Astrocyte of the spinal cord (primary cell): ENCODE results near the gene GDF3.
A peak's percentile ranks its signal among the peaks of the same experiment; 100 is the strongest.
"Not testable (repeated sequence)": the region's sequence is repeated elsewhere in the genome, so short reads cannot be mapped to it uniquely, and the experiment has no call there.

Source experiments
- DNase-seq: peaks from one replicate; pipeline ENCODE4 v3.0.0; 2011; ENCODE audit warnings: low read depth, low spot score
- H3K4me3 ChIP-seq: 2 replicates; pipeline ENCODE4 v1.5.1; 2011; ENCODE audit warnings: low read depth, mild to moderate bottlenecking, low read length, moderate library complexity
- CTCF ChIP-seq: IDR thresholded peaks from 2 replicates; pipeline ENCODE4 v1.5.1; 2012; ENCODE audit warnings: low read depth, mild to moderate bottlenecking, low read length, inconsistent platforms
- in situ Hi-C: cut with HindIII; loops from 2 replicates; pipeline ENCODE4 v1.10.0; 2017; ENCODE audit warnings: low sequenced_read_pairs

Gene GDF3

GRCh38 chr12:7695566-7696197, at the start of gene GDF3:
TSS of gene GDF3 (minus strand) at chr12:7695775. CDS start at chr12:7695728, 47 bp downstream.
- H3K4me3 ChIP-seq: no peak within 1 kb of the TSS
- no peak for TF ChIP-seq CTCF
- in situ Hi-C loops: no loop called here
- peak; percentile 1 for DNase-seq

- H3K4me3 ChIP-seq: no peak overlapping the region
- in situ Hi-C loops: no loop called here
- no peak for DNase-seq
- TF ChIP-seq CTCF: no peak
These were observed 37.4 kb upstream of the GDF3 start for GRCh38 chr12:7732993-7733392.

- no peak for TF ChIP-seq CTCF
- in situ Hi-C loops: no loop called here
- no peak for DNase-seq
- no peak overlapping the region for H3K4me3 ChIP-seq
These were observed 35.9 kb upstream of the GDF3 start for GRCh38 chr12:7731486-7731885.

GRCh38 chr12:7730984-7731383, 35.4 kb upstream of the GDF3 start:
- in situ Hi-C loops, DNase-seq, H3K4me3 ChIP-seq: not testable (repeated sequence)

GRCh38 chr12:7729746-7730145, 34.2 kb upstream of the GDF3 start:
- no peak overlapping the region for H3K4me3 ChIP-seq
- TF ChIP-seq CTCF: no peak
- no peak for DNase-seq
- in situ Hi-C loops: no loop called here

GRCh38 chr12:7723926-7724325, 28.4 kb upstream of the GDF3 start:
- in situ Hi-C loops: no loop called here
- no peak for DNase-seq
- no peak for TF ChIP-seq CTCF
- no peak overlapping the region for H3K4me3 ChIP-seq

GRCh38 chr12:7719946-7720730, 24.6 kb upstream of the GDF3 start:
- TF ChIP-seq CTCF: no peak
- in situ Hi-C loops: no loop called here
- no peak for DNase-seq
- no peak overlapping the region for H3K4me3 ChIP-seq
